H9 (cell line): ENCODE measurements around the gene DNHD1. TPM values are rescaled to one million over a fixed set of nuclear protein-coding genes. Genes with fewer than 3 reads are reported as not detected.

Experiments
- DNase-seq: peaks from one replicate; pipeline ENCODE4 v3.0.0-alpha.2; 2017
- H2AFZ ChIP-seq: one replicate; pipeline ENCODE4 v1.6.1; 2013; ENCODE audit warnings: mild to moderate bottlenecking, low read length, control low read depth, moderate library complexity
- H2AK5ac ChIP-seq: 2 replicates; pipeline ENCODE4 v1.6.1; 2013; ENCODE audit warnings: low read length, control low read depth, mixed read lengths; ENCODE audit not compliant: insufficient read length
- H2BK120ac ChIP-seq: one replicate; pipeline ENCODE4 v1.6.1; 2013; ENCODE audit warnings: low read depth, mild to moderate bottlenecking, low read length, control low read depth, inconsistent platforms; ENCODE audit not compliant: poor library complexity, severe bottlenecking
- H2BK12ac ChIP-seq: 2 replicates; pipeline ENCODE4 v1.6.1; 2013; ENCODE audit warnings: low read length, control low read depth, mixed read lengths, low read depth; ENCODE audit not compliant: insufficient read length
- H2BK15ac ChIP-seq: 2 replicates; pipeline ENCODE4 v1.6.1; 2013; ENCODE audit warnings: low read depth, low read length, control low read depth
- H2BK20ac ChIP-seq: one replicate; pipeline ENCODE4 v1.6.1; 2013; ENCODE audit warnings: low read depth, mild to moderate bottlenecking, low read length, control low read depth, inconsistent platforms; ENCODE audit not compliant: poor library complexity, severe bottlenecking
- H2BK5ac ChIP-seq: 2 replicates; pipeline ENCODE4 v1.6.1; 2013; ENCODE audit warnings: low read length, control low read depth, mixed read lengths; ENCODE audit not compliant: insufficient read length
- H3K14ac ChIP-seq: 2 replicates; pipeline ENCODE4 v1.6.1; 2013; ENCODE audit warnings: low read length, control low read depth; ENCODE audit not compliant: insufficient read depth
- H3K18ac ChIP-seq: 2 replicates; pipeline ENCODE4 v1.6.1; 2013; ENCODE audit warnings: low read depth, mild to moderate bottlenecking, mixed read lengths, low read length, control low read depth; ENCODE audit not compliant: insufficient read length
- H3K23ac ChIP-seq: 2 replicates; pipeline ENCODE4 v1.6.1; 2013; ENCODE audit warnings: low read length, control low read depth, mixed read lengths, low read depth; ENCODE audit not compliant: insufficient read length
- H3K23me2 ChIP-seq: 2 replicates; pipeline ENCODE4 v1.6.1; 2013; ENCODE audit warnings: low read depth, mild to moderate bottlenecking, mixed read lengths, low read length, control low read depth; ENCODE audit not compliant: insufficient read length, poor library complexity, severe bottlenecking
- H3K27ac ChIP-seq: 2 replicates; pipeline ENCODE4 v1.5.1; 2013; ENCODE audit warnings: low read length, control low read depth, mixed read lengths, low read depth; ENCODE audit not compliant: insufficient read length
- H3K27me3 ChIP-seq: 2 replicates; pipeline ENCODE4 v1.6.1; 2013; ENCODE audit warnings: low read length, control low read depth, inconsistent platforms; ENCODE audit not compliant: insufficient read depth
- H3K4ac ChIP-seq: 2 replicates; pipeline ENCODE4 v1.6.1; 2013; ENCODE audit warnings: low read depth, mild to moderate bottlenecking, control low read depth, inconsistent platforms, low read length, moderate library complexity
- H3K4me1 ChIP-seq: 2 replicates; pipeline ENCODE4 v1.6.1; 2013; ENCODE audit warnings: low read length, control low read depth, inconsistent platforms; ENCODE audit not compliant: insufficient read depth
- H3K4me2 ChIP-seq: 2 replicates; pipeline ENCODE4 v1.6.1; 2013; ENCODE audit warnings: low read length, control low read depth, mixed read lengths; ENCODE audit not compliant: insufficient read length, insufficient read depth
- H3K56ac ChIP-seq: 2 replicates; pipeline ENCODE4 v1.6.1; 2013; ENCODE audit warnings: low read depth, mild to moderate bottlenecking, mixed read lengths, low read length, control low read depth; ENCODE audit not compliant: insufficient read length
- H3K79me1 ChIP-seq: 2 replicates; pipeline ENCODE4 v1.6.1; 2013; ENCODE audit warnings: low read depth, mild to moderate bottlenecking, moderate library complexity, low read length, control low read depth, inconsistent platforms; ENCODE audit not compliant: insufficient read depth, poor library complexity, severe bottlenecking
- H3K79me2 ChIP-seq: 2 replicates; pipeline ENCODE4 v1.6.1; 2013; ENCODE audit warnings: low read length, control low read depth, inconsistent platforms; ENCODE audit not compliant: insufficient read depth
- H3K9ac ChIP-seq: 2 replicates; pipeline ENCODE4 v1.6.1; 2013; ENCODE audit warnings: low read length, control low read depth, mixed read lengths; ENCODE audit not compliant: insufficient read length; ENCODE audit errors: extremely low read depth
- H3K9me3 ChIP-seq: one replicate; pipeline ENCODE4 v1.6.1; 2013; ENCODE audit warnings: low read depth, low read length, inconsistent platforms; ENCODE audit not compliant: control insufficient read depth
- H3T11ph ChIP-seq: one replicate; pipeline ENCODE4 v1.6.1; 2013; ENCODE audit warnings: mild to moderate bottlenecking, low read length, control low read depth, inconsistent platforms
- H4K20me1 ChIP-seq: one replicate; pipeline ENCODE4 v1.6.1; 2013; ENCODE audit not compliant: control insufficient read depth, insufficient read length, insufficient read depth
- H4K5ac ChIP-seq: 2 replicates; pipeline ENCODE4 v1.6.1; 2013; ENCODE audit warnings: low read depth, mild to moderate bottlenecking, mixed read lengths, low read length, control low read depth; ENCODE audit not compliant: insufficient read length
- H4K8ac ChIP-seq: replicated peaks from 2 replicates; pipeline ENCODE4 v1.6.1; 2013; ENCODE audit warnings: low read length, control low read depth, mixed read lengths, low read depth; ENCODE audit not compliant: insufficient read length
- H4K91ac ChIP-seq: 2 replicates; pipeline ENCODE4 v1.6.1; 2013; ENCODE audit warnings: low read depth, mild to moderate bottlenecking, moderate library complexity, mixed read lengths, low read length, control low read depth; ENCODE audit not compliant: insufficient read length
- H3K27ac Mint-ChIP-seq, 3 experiments: 2 replicates in 2 of 3; 3 replicates in 1 of 3; pipeline ENCODE4 v1.8.0; 2020 to 2021; ENCODE audit warnings: mixed read lengths in 3 of 3, mild to moderate bottlenecking in 1 of 3, moderate library complexity in 1 of 3
- H3K27me3 Mint-ChIP-seq: 2 replicates; pipeline ENCODE4 v1.8.0; 2021; ENCODE audit warnings: low read depth, mild to moderate bottlenecking, moderate library complexity, mixed read lengths
- H3K36me3 Mint-ChIP-seq, 3 experiments: 2 replicates in 2 of 3; 3 replicates in 1 of 3; pipeline ENCODE4 v1.8.0; 2020 to 2021; ENCODE audit warnings: low read depth in 3 of 3, mixed read lengths in 3 of 3; ENCODE audit not compliant: insufficient read depth in 1 of 3
- H3K4me1 Mint-ChIP-seq, 2 experiments: 2 replicates each; pipeline ENCODE4 v1.8.0; 2020; ENCODE audit warnings: mixed read lengths in 2 of 2
- H3K4me3 Mint-ChIP-seq, 2 experiments: 2 replicates in 1 of 2; 3 replicates in 1 of 2; pipeline ENCODE4 v1.8.0; 2020 to 2021; ENCODE audit warnings: mild to moderate bottlenecking in 2 of 2, mixed read lengths in 2 of 2, moderate library complexity in 1 of 2
- H3K9me3 Mint-ChIP-seq, 2 experiments: 2 replicates in 1 of 2; 3 replicates in 1 of 2; pipeline ENCODE4 v1.8.0; 2020; ENCODE audit warnings: mild to moderate bottlenecking in 2 of 2, mixed read lengths in 2 of 2, moderate library complexity in 1 of 2
- CTCF ChIP-seq: fragments of 200-600 bp; sonication (generic); conservative IDR thresholded peaks from 3 replicates; pipeline ENCODE4 v1.8.0; 2021; ENCODE audit warnings: antibody characterized with exemption, mild to moderate bottlenecking
- WGBS: extraction: QIAGEN DNeasy Blood & Tissue Kit; methylation state at CpG from one replicate; pipeline ENCODE4 v1.1.7; 2013; ENCODE audit warnings: missing lambda C conversion rate, low lambda C conversion rate, mixed read lengths; ENCODE audit not compliant: insufficient read length; ENCODE audit errors: extremely low coverage; 5-methylcytosine and 5-hydroxymethylcytosine counted together
- total RNA-seq: library from RNA; stranded (reverse); gene quantifications from 2 replicates; pipeline ENCODE4 v1.2.1, GENCODE V29; 2021

DNHD1 gene
- total RNA-seq, 1 experiment from 2014 or later, result 3.5 TPM

- no peak overlapping the region for H2BK12ac ChIP-seq
- H2BK15ac ChIP-seq, result no peak overlapping the region
- H3K9ac ChIP-seq, result no peak overlapping the region
- TF ChIP-seq CTCF, result no peak
- H3K4ac ChIP-seq, result no peak overlapping the region
- H3K4me2 ChIP-seq, result no peak overlapping the region
- H3K27me3 ChIP-seq, result no peaks in the 10 kb centered on the region
- no peaks in the 10 kb centered on the region for H3K79me2 ChIP-seq
- H3K9me3 ChIP-seq, result no peaks in the 10 kb centered on the region
- H3T11ph ChIP-seq, result no peak overlapping the region
- H3K18ac ChIP-seq, result no peak overlapping the region
- H3K23me2 ChIP-seq, result no peaks in the 10 kb centered on the region
- H3K23ac ChIP-seq, result no peak overlapping the region
- no peak overlapping the region for H3K27ac ChIP-seq
- H4K8ac ChIP-seq, result no peak overlapping the region
- H2BK20ac ChIP-seq, result no peak overlapping the region
- no peaks in the 10 kb centered on the region for H3K27me3 Mint-ChIP-seq
- H3K14ac ChIP-seq, result no peak overlapping the region
- H3K4me3 Mint-ChIP-seq, result no peak overlapping the region
- no peak overlapping the region for H3K56ac ChIP-seq
- H4K20me1 ChIP-seq, result no peaks in the 10 kb centered on the region
- peaks cover 3 to 44% (median 18%) of the 10 kb centered on the region in 3 experiments; a peak in 6 of 7 replicates for H3K36me3 Mint-ChIP-seq
- H3K4me1 Mint-ChIP-seq, result peaks cover 6 to 11% of the 10 kb centered on the region in 2 experiments; a peak in 3 of 4 replicates
- WGBS, result no CpG with 5 or more reads among the region's 5 CpGs
- no peaks in the 10 kb centered on the region for H3K79me1 ChIP-seq
- H2BK120ac ChIP-seq, result no peak overlapping the region
- no peak overlapping the region for H4K5ac ChIP-seq
- no peak overlapping the region for H3K27ac Mint-ChIP-seq
- H2AFZ ChIP-seq, result no peak overlapping the region
- H3K4me1 ChIP-seq, result no peaks in the 10 kb centered on the region
- H3K9me3 Mint-ChIP-seq, result no peaks in the 10 kb centered on the region
- H4K91ac ChIP-seq, result no peak overlapping the region
- no peak overlapping the region for H2AK5ac ChIP-seq
- no peak for DNase-seq
- H2BK5ac ChIP-seq, result no peak overlapping the region
These were observed 99.3 kb downstream of the DNHD1 start for GRCh38 chr11:6596239-6596877.
